Measurements from ENCODE around the gene CSAG3. TPM values are rescaled to one million over a fixed set of nuclear protein-coding genes. Genes with fewer than 3 reads are reported as not detected.

Gene CSAG3
- total RNA-seq, 4 donors from 2014 or later = not detected

DNA sequence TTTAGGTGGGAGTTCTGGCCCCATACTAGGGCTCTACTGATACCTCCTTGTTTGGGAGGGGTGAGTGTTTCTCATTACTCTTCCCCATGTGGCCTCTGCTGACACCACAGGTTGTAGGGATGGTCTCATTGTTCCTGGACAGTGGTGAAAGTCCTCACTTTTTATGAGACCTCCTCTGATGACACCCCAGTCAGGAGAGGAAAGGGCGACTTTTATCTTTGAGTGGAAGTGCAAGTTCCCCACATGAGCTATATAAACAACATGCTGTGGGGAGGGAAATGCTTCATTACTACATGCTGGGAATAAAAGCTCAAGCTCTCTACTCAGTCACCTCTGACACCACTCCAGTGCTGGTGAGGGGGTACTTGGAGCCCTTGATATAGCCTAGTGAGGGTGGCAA is 39.9 kb downstream of the CSAG3 start:
- TF ChIP-seq POLR2A (IDR thresholded peaks at IDR 0.05) = no peak
- TF ChIP-seq, protein P1, sequence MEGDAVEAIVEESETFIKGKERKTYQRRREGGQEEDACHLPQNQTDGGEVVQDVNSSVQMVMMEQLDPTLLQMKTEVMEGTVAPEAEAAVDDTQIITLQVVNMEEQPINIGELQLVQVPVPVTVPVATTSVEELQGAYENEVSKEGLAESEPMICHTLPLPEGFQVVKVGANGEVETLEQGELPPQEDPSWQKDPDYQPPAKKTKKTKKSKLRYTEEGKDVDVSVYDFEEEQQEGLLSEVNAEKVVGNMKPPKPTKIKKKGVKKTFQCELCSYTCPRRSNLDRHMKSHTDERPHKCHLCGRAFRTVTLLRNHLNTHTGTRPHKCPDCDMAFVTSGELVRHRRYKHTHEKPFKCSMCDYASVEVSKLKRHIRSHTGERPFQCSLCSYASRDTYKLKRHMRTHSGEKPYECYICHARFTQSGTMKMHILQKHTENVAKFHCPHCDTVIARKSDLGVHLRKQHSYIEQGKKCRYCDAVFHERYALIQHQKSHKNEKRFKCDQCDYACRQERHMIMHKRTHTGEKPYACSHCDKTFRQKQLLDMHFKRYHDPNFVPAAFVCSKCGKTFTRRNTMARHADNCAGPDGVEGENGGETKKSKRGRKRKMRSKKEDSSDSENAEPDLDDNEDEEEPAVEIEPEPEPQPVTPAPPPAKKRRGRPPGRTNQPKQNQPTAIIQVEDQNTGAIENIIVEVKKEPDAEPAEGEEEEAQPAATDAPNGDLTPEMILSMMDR (IDR thresholded peaks at IDR 0.05) = no peak
- Histone ChIP-seq H3K36me3 (no peaks in the 10 kb centered on the region), H3K9me3 (no peaks in the 10 kb centered on the region), H3K27ac (no peak overlapping the region), H3K27me3 (no peaks in the 10 kb centered on the region), H3K4me3 (no peak overlapping the region), H3K4me1 (no peaks in the 10 kb centered on the region)
- DNase-seq = no peak

DNA sequence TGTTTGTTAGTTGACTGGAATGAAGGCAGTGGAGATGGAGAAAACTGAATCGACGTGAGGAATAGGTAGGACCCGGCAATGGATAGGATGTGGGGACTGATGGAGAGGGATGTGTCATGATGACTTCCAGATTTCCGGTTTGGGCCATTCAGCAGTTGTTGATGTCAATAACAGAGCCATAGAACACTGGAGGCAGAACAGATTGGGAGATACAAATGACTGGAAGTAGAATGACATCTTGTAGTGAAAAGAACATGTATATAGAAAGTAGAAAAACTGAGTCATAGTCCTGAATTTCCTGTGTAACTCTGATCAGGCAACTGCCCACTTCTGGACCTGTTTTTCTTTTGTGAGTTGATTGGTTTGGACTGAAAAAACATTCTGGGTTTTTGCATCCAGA is 47.0 kb downstream of the CSAG3 start:
- Histone ChIP-seq H3K36me3 (no peaks in the 10 kb centered on the region), H3K9me3 (no peaks in the 10 kb centered on the region), H3K4me1 (no peaks in the 10 kb centered on the region), H3K4me3 (no peak overlapping the region), H3K27ac (no peak overlapping the region), H3K27me3 (no peaks in the 10 kb centered on the region)
- no peak for TF ChIP-seq POLR2A (IDR thresholded peaks at IDR 0.05)
- TF ChIP-seq, protein P1 (IDR thresholded peaks at IDR 0.05) = no peak
- no peak for DNase-seq

Other genes with a start within 250 kb of the CSAG3 start
- gene GABRQ, start 121.3 kb upstream of the CSAG3 start, total RNA-seq = not detected
- not detected for gene MAGEA3, start 60.4 kb upstream of the CSAG3 start, total RNA-seq
- not detected for gene CSAG2, start 49.9 kb upstream of the CSAG3 start, total RNA-seq
- gene MAGEA2B, start 44.6 kb upstream of the CSAG3 start, total RNA-seq = not detected
- gene CSAG1, start 25.5 kb upstream of the CSAG3 start, total RNA-seq = not detected
- gene MAGEA12, start 25.5 kb upstream of the CSAG3 start, total RNA-seq = not detected
- not detected for gene MAGEA2, start 5.4 kb upstream of the CSAG3 start, total RNA-seq
- not detected for gene MAGEA6, start 10.5 kb downstream of the CSAG3 start, total RNA-seq
- gene CETN2, start 71.5 kb downstream of the CSAG3 start, total RNA-seq = 10 to 100 TPM in 1 of 4 donors, 1 to 10 TPM in 3; 5.7 to 23.1 (median 9.5) TPM
- gene NSDHL, start 71.8 kb downstream of the CSAG3 start, total RNA-seq = 10 to 100 TPM; 13.2 to 77.2 (median 38.8) TPM
- gene ZNF185, start 138.8 kb downstream of the CSAG3 start, total RNA-seq = 1 to 10 TPM in 3 of 4 donors, under 1 TPM in 1; 0.53 to 2.5 (median 1.4) TPM
- not detected for gene PNMA5, start 234.9 kb downstream of the CSAG3 start, total RNA-seq

All from Peyer's patch (tissue), 4 donors.